OCI-LY1 (cell line): ENCODE measurements around the gene PCBP4.

Experiments used
- CTCF ChIP-seq: fragments of 200-600 bp; sonication (generic), shearing (Covaris generic); IDR thresholded peaks from 2 replicates; pipeline ENCODE4 v1.5.1; 2017; ENCODE audit warnings: mild to moderate bottlenecking, antibody characterized with exemption, low read length, moderate library complexity, mixed read lengths
- EZH2 ChIP-seq: fragments of 200-600 bp; sonication (generic), shearing (Covaris generic); IDR thresholded peaks from 2 replicates; pipeline ENCODE4 v1.8.0; 2017; ENCODE audit warnings: borderline replicate concordance, mixed run types, mild to moderate bottlenecking, antibody characterized with exemption, low read length, moderate library complexity, mixed read lengths

- TF ChIP-seq CTCF (no peak), EZH2 (no peak)
These were observed 34.5 kb downstream of the PCBP4 start for GRCh38 chr3:51932471-51933370.
